ENCODE measurements around the gene OPN3. TPM values are rescaled to one million over a fixed set of nuclear protein-coding genes. Genes with fewer than 3 reads are reported as not detected.

OPN3 gene
- total and polyA plus RNA-seq, 4 donors = 11.3 to 19.1 (median 15.5) TPM

DNA sequence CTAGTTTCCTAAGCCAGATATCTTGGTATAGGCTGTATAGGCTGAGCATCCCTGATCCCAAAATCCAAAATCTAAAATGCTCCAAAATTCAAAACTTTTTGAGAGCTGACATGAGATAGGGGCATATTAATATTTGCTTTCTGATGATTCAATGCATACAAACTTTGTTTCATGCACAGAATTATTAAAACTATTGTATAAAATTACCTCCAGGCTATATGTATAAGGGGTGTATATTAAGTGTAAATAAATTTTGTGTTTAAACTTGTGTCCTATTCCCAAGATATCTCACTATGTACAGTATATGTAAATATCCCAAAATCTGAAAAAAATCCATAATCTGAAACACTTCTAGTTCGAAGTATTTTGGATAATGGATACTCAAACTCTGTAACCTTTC is 14.5 kb upstream of the OPN3 start:
- no peak overlapping the region for H3K9ac ChIP-seq (ENCODE audit: low read depth in 1 of 2, low read length in 2 of 2)
- 91% methylated on average over 1 of the region's 1 CpG for WGBS
- no peak overlapping the region for H3K4me3 ChIP-seq (ENCODE audit: low read depth in 1 of 3, low read length in 3 of 3)
- no peak for DNase-seq (ENCODE audit: low spot score)
- TF ChIP-seq NR2F2 (IDR thresholded peaks at IDR 0.05) (no peak), HNF4G (IDR thresholded peaks at IDR 0.05) (no peak), YY1 (IDR thresholded peaks at IDR 0.05) (no peak), MAX (IDR thresholded peaks at IDR 0.05) (no peak), ATF3 (IDR thresholded peaks at IDR 0.05) (no peak), EGR1 (IDR thresholded peaks at IDR 0.05; ENCODE audit: low read depth in 2 of 2) (no peak), FOXA1 (IDR thresholded peaks at IDR 0.05) (no peak), CTCF (IDR thresholded peaks at IDR 0.05; ENCODE audit: low read depth, low read length, missing input control) (no peak)
- TF ChIP-seq, protein P1, sequence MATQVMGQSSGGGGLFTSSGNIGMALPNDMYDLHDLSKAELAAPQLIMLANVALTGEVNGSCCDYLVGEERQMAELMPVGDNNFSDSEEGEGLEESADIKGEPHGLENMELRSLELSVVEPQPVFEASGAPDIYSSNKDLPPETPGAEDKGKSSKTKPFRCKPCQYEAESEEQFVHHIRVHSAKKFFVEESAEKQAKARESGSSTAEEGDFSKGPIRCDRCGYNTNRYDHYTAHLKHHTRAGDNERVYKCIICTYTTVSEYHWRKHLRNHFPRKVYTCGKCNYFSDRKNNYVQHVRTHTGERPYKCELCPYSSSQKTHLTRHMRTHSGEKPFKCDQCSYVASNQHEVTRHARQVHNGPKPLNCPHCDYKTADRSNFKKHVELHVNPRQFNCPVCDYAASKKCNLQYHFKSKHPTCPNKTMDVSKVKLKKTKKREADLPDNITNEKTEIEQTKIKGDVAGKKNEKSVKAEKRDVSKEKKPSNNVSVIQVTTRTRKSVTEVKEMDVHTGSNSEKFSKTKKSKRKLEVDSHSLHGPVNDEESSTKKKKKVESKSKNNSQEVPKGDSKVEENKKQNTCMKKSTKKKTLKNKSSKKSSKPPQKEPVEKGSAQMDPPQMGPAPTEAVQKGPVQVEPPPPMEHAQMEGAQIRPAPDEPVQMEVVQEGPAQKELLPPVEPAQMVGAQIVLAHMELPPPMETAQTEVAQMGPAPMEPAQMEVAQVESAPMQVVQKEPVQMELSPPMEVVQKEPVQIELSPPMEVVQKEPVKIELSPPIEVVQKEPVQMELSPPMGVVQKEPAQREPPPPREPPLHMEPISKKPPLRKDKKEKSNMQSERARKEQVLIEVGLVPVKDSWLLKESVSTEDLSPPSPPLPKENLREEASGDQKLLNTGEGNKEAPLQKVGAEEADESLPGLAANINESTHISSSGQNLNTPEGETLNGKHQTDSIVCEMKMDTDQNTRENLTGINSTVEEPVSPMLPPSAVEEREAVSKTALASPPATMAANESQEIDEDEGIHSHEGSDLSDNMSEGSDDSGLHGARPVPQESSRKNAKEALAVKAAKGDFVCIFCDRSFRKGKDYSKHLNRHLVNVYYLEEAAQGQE (IDR thresholded peaks at IDR 0.05) = no peak
- no peaks in the 10 kb centered on the region for H3K4me1 ChIP-seq (ENCODE audit: control insufficient read depth in 4 of 4, insufficient read depth in 4 of 4, low read length in 3 of 4)
- H3K9me3 ChIP-seq (ENCODE audit: control insufficient read depth in 4 of 4, low read length in 3 of 4) = no peaks in the 10 kb centered on the region
- no peaks in the 10 kb centered on the region for H3K36me3 ChIP-seq (ENCODE audit: control insufficient read depth in 4 of 4, insufficient read depth in 3 of 4, low read depth in 1 of 4, low read length in 3 of 4)
- H3K27me3 ChIP-seq (ENCODE audit: control insufficient read depth in 4 of 4, insufficient read depth in 4 of 4, low read length in 3 of 4) = no peaks in the 10 kb centered on the region
- H3K27ac ChIP-seq (ENCODE audit: low read depth in 1 of 2, low read length in 2 of 2) = no peak overlapping the region

- TF ChIP-seq FOXA1 (IDR thresholded peaks at IDR 0.05) = no peak
- TF ChIP-seq TAF1 (conservative IDR thresholded peaks at IDR 0.05) = no peak
- TF ChIP-seq, protein P1 (IDR thresholded peaks at IDR 0.05) = no peak
- no peak overlapping the region for H3K27ac ChIP-seq (ENCODE audit: low read depth in 1 of 2, low read length in 2 of 2)
- DNase-seq (ENCODE audit: low spot score) = no peak
- no peaks in the 10 kb centered on the region for H3K36me3 ChIP-seq (ENCODE audit: control insufficient read depth in 4 of 4, insufficient read depth in 3 of 4, low read depth in 1 of 4, low read length in 3 of 4)
- H3K9me3 ChIP-seq (ENCODE audit: control insufficient read depth in 4 of 4, low read length in 3 of 4) = no peaks in the 10 kb centered on the region
- no peak overlapping the region for H3K4me3 ChIP-seq (ENCODE audit: low read depth in 1 of 3, low read length in 3 of 3)
- WGBS = 81% methylated on average over 1 of the region's 1 CpG
- no peak overlapping the region for H3K9ac ChIP-seq (ENCODE audit: low read depth in 1 of 2, low read length in 2 of 2)
- no peaks in the 10 kb centered on the region for H3K27me3 ChIP-seq (ENCODE audit: control insufficient read depth in 4 of 4, insufficient read depth in 4 of 4, low read length in 3 of 4)
- no peaks in the 10 kb centered on the region for H3K4me1 ChIP-seq (ENCODE audit: control insufficient read depth in 4 of 4, insufficient read depth in 4 of 4, low read length in 3 of 4)
Observed at GRCh38 chr1:241654019-241654418, 13.8 kb upstream of the OPN3 start.
